Stimulated activated CD4-positive, alpha-beta T cell treated with anti-CD3 and anti-CD28 coated beads, Interleukin-15, amount 100 ng/mL, for 24 hours (primary cell): Measurements from ENCODE around the gene TIGD3.
"Not testable (repeated sequence)": the region's sequence is repeated elsewhere in the genome, so short reads cannot be mapped to it uniquely, and the experiment has no call there.

ENCODE experiments used
- DNase-seq: peaks from one replicate; pipeline ENCODE4 v3.0.0-alpha.2; 2020

Gene TIGD3

DNA sequence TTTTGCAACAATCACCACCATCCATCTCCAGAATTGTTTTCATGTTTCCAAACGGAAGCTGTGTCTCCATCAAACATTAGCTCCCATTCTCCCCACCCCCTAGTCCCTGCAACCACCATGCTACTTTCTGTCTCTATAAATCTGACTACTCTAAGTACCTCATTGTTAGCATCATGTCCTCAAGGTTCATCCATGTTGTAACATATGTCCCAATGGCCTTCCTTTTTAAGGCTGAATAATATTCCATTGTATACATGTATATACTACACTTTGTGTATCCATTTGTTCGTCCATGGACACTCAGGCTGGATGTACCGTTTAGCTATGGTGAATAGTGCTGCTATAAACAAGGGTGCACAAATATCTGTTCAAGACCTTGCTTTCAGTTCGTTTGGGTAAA lies 29.1 kb upstream of the TIGD3 start:
- no peak for DNase-seq

GRCh38 chr11:65327021-65327420 lies 27.5 kb upstream of the TIGD3 start:
- DNase-seq = no peak

- DNase-seq = no peak
These were observed 25.1 kb upstream of the TIGD3 start for GRCh38 chr11:65329478-65329877.

- peak; percentile 93 for DNase-seq
These were observed 24.6 kb upstream of the TIGD3 start for GRCh38 chr11:65329944-65330403.

DNA sequence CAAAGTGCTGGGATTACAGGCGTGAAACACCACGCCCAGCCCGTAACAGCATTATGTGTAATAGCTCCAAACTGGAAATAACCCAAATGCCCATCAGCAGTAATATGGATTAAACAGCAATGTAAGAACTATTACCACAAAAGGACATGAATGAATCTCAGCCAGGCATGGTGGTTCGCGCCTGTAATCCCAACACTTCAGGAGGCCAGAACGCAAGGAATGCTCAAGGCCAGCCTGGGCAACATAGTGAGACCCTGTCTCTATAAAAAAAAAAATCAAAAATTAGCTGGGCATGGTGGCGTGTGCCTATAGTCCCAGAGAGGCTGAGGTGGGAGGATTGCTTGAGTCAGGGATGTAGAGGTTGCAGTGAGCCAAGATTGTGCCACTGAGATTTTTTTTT lies 24.0 kb upstream of the TIGD3 start:
- DNase-seq = no peak

- not testable (repeated sequence) for DNase-seq
These were observed 22.0 kb upstream of the TIGD3 start for GRCh38 chr11:65332591-65332990.

DNA sequence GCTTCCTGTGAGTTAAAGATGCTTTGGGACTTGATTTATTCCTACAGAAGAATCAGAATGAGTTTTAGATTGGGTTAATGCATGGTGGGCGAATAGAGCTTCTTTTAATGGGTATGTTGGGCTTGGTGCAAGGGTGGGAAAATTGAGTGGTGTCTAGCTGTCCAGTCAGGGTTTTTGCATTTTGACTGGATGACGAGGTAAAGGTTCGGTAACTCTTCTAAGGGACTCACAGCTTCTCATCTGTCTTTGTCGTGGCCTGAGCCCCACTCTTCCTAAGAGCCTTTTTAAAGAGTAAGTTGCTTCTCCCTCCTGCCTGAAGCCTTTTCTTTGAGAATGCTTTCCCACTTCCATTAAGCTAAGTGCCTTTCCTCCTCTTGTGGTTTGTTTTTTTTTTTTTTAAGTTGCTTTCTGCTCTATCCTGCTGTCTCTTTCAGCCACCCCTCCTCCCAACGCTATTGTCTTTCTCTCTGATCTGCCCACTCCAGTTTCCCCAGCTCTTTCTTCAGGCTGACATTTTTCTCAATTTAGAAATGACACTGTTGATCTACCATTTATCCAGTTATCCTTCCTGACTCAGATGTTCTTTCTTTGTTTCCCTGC lies 19.8 kb upstream of the TIGD3 start:
- no peak for DNase-seq

- no peak for DNase-seq
These were observed 15.9 kb upstream of the TIGD3 start for GRCh38 chr11:65338676-65339075.

GRCh38 chr11:65340226-65340625 lies 14.3 kb upstream of the TIGD3 start:
- no peak for DNase-seq

DNA sequence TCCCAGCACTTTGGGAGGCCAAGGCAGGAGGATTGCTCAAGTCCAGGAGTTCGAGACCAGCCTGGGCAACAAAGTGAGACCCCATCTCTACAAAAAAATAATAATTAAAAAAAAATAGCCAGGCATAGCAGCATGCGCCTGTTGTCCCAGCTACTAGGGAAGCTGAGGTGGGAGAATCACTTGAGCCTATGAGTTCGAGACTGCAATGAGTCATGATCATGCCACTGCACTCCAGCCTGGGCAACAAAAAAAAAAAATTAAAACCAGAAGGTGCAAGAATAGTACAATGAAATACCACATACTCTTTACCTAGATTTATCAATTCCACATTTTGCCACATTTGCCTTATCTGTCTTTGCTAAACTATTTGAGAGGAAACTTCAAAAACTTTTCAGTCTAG lies 12.7 kb upstream of the TIGD3 start:
- no peak for DNase-seq

- DNase-seq = no peak
These were observed 3.0 kb upstream of the TIGD3 start for GRCh38 chr11:65351511-65351910.

- no peak for DNase-seq
These were observed 1.8 kb upstream of the TIGD3 start for GRCh38 chr11:65352783-65353182.

DNA sequence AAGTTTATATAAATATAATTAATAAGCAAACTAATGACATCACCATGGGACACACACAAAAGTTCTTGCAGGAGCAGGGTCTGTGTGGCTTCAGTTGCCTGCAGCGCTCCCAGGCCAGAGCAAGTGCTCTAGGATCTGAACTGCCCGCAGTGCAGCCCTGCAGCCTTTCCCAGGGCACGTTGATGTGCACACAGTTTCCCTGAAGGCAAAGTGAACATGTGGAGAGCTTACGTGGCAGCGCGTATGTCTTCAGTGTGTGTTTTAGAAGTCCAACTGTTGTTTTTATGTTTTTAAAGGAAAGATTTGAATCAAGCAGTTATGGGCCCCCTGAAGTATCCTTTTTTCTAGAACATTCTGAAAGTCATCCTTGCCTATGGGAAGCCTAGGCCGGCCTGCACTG lies 1.2 kb upstream of the TIGD3 start:
- DNase-seq = no peak

- DNase-seq = no peak
These were observed 669 bp upstream of the TIGD3 start for GRCh38 chr11:65353900-65354264.

GRCh38 chr11:65355013-65355775 lies 643 bp downstream of the TIGD3 start:
- DNase-seq = peak; percentile 73

DNA sequence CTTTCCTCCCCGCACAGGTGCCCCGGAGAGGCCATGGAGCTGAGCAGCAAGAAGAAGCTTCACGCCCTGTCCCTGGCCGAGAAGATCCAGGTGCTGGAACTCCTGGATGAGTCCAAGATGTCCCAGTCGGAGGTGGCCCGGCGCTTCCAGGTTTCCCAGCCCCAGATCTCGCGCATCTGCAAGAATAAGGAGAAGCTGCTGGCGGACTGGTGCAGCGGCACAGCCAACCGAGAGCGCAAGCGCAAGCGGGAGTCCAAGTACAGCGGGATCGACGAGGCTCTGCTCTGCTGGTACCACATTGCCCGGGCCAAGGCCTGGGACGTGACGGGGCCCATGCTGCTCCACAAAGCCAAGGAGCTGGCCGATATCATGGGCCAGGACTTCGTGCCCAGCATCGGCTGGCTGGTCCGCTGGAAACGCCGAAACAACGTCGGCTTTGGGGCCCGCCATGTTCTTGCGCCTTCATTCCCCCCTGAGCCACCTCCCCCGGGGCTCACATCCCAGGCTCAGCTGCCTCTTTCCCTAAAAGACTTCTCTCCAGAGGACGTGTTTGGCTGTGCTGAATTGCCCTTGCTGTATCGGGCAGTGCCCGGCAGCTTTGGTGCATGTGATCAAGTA lies 1.3 kb downstream of the TIGD3 start:
- no peak for DNase-seq

DNA sequence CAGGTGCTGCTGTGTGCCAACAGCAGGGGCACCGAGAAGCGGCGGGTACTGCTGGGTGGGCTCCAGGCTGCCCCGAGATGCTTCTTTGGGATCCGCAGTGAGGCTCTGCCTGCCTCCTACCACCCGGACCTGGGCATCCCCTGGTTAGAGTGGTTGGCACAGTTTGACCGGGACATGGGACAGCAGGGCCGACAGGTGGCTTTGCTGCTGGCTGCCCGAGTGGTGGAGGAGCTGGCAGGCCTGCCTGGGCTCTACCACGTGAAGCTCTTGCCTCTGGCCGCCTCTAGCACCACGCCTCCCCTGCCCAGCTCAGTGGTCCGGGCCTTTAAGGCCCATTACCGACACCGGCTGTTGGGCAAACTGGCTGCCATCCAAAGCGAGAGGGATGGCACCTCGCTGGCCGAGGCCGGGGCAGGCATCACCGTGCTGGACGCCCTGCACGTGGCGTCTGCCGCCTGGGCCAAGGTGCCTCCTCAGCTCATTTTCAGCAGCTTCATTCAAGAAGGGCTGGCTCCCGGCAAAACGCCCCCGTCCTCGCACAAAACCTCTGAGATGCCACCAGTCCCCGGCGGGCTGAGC lies 1.9 kb downstream of the TIGD3 start:
- DNase-seq = no peak

GRCh38 chr11:65357856-65358356 lies 3.4 kb downstream of the TIGD3 start:
- no peak for DNase-seq

- DNase-seq = no peak
These were observed 7.9 kb downstream of the TIGD3 start for GRCh38 chr11:65362320-65362931.

- no peak for DNase-seq
These were observed 8.4 kb downstream of the TIGD3 start for GRCh38 chr11:65362966-65363365.

DNA sequence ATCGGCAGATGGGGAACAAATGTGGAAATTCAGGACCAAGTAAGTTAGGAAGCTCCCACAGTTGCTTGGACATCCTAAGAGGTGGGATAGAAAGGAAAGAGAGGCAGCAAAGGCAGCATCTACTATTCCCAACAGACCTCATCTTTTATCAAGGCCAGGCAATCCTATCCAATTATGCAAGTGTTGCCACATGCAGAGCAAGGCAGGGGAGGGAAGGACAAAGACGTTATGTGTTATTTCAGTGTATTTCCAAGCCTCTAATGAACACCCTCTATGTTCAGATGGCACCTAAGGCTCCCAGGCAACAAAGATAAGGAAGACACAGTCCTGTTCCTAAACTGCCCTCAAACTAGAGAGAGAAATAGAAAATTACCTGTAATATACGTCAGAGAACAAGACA lies 9.2 kb downstream of the TIGD3 start:
- DNase-seq = no peak

DNA sequence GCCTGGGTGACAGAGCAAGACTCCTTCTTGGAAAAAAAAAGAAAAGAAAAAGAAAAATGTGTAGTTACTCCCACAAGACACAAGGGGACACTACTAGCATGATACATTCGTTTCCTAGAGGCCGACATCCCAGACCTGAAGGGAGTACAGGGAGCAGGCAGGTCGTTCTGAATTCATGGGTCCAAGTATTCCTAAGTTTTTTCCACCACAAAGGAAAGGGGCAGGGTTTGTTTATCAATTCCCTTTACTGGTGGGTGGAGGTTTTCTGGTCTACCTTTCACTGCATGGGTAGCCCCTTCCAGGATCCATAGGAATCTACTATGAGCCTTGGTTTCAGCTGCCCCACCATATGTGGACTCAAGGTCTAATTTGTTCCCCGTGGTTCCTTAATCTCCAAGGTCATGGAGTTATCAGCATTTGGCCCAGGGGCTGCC lies 11.8 kb downstream of the TIGD3 start:
- DNase-seq = peak; percentile 34

DNA sequence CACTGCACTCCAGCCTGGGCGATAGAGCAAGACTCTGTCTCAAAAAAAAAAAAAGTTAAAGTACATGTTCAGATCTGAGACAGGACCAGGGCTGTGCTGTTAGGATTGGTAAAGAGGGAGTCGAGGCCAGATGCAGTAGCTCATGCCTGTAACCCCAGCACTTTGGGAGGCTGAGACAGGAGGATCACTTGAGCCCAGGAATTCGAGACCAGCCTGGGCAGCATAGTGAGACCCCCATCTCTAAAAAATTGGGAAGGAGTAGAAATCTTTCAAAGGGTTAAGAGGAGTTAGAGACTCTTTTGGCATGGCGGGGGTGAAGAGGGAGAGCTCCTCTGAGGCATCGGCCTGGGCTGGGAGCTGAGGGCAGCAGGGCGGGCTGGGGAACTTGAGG lies 16.1 kb downstream of the TIGD3 start:
- no peak for DNase-seq
